ENCODE data around the gene RASA3.

RASA3 gene

GRCh38 chr13:113981611-113982295 lies 150.7 kb downstream of the RASA3 start:
- no peak for DNase-seq (ENCODE audit: low read depth in 2 of 2)

- no peak for DNase-seq (ENCODE audit: low read depth in 2 of 2)
These were observed 151.2 kb downstream of the RASA3 start for GRCh38 chr13:113981194-113981605.

- no peak for DNase-seq (ENCODE audit: low read depth in 2 of 2)
These were observed 151.8 kb downstream of the RASA3 start for GRCh38 chr13:113980489-113981064.

- DNase-seq (ENCODE audit: low read depth in 2 of 2): no peak
These were observed 152.5 kb downstream of the RASA3 start for GRCh38 chr13:113979791-113980471.

- DNase-seq (ENCODE audit: low read depth in 2 of 2): no peak
These were observed 153.5 kb downstream of the RASA3 start for GRCh38 chr13:113978741-113979481.

- DNase-seq (ENCODE audit: low read depth in 2 of 2): no peak
These were observed 154.4 kb downstream of the RASA3 start for GRCh38 chr13:113977976-113978375.

- DNase-seq (ENCODE audit: low read depth in 2 of 2): no peak
These were observed 155.4 kb downstream of the RASA3 start for GRCh38 chr13:113976711-113977684.

- DNase-seq (ENCODE audit: low read depth in 2 of 2): no peak
These were observed 157.0 kb downstream of the RASA3 start for GRCh38 chr13:113975416-113975815.

GRCh38 chr13:113974304-113975281 lies 157.8 kb downstream of the RASA3 start:
- no peak for DNase-seq (ENCODE audit: low read depth in 2 of 2)

GRCh38 chr13:113973218-113974164 lies 158.9 kb downstream of the RASA3 start, which contains the start of gene C13orf46:
Gene C13orf46, minus strand, starts transcription at chr13:113974076. Its CDS starts 79 bp downstream, at chr13:113973997.
- no peak for DNase-seq (ENCODE audit: low read depth in 2 of 2)

- DNase-seq (ENCODE audit: low read depth in 2 of 2): no peak
These were observed 159.8 kb downstream of the RASA3 start for GRCh38 chr13:113972451-113973217.

GRCh38 chr13:113971471-113972231 lies 160.8 kb downstream of the RASA3 start:
- DNase-seq (ENCODE audit: low read depth in 2 of 2): no peak

GRCh38 chr13:113970810-113971470 lies 161.5 kb downstream of the RASA3 start:
- DNase-seq (ENCODE audit: low read depth in 2 of 2): no peak

GRCh38 chr13:113969973-113970611 lies 162.3 kb downstream of the RASA3 start:
- no peak for DNase-seq (ENCODE audit: low read depth in 2 of 2)

- DNase-seq (ENCODE audit: low read depth in 2 of 2): no peak
These were observed 163.0 kb downstream of the RASA3 start for GRCh38 chr13:113969311-113969972.

All from stimulated activated CD4-positive, alpha-beta T cell treated with anti-CD3 and anti-CD28 coated beads, Interleukin-15, amount 100 ng/mL, for 48 hours (primary cell).